ENCODE data around the gene CIROP.

Gene CIROP

GRCh38 chr14:23071921-23072539 lies 32.8 kb downstream of the CIROP start:
- Mint-ChIP-seq H3K27ac (ENCODE audit: low read depth) (peak overlapping the region; percentile 79), H3K4me3 (peak overlapping the region; percentile 78), H3K36me3 (ENCODE audit: insufficient read depth) (peaks cover 71% of the 10 kb centered on the region), H3K9me3 (no peaks in the 10 kb centered on the region), H3K27me3 (no peaks in the 10 kb centered on the region), H3K4me1 (peaks cover 35% of the 10 kb centered on the region)
- DNase-seq (ENCODE audit: low spot score in 2 of 2) (no peak), ATAC-seq (replicated peaks; ENCODE audit: extremely low read depth, poor library complexity, severe bottlenecking) (no peak)

GRCh38 chr14:23071244-23071920 lies 33.4 kb downstream of the CIROP start:
- H3K36me3 Mint-ChIP-seq (ENCODE audit: insufficient read depth): peaks cover 69% of the 10 kb centered on the region

GRCh38 chr14:23070262-23071129 lies 34.3 kb downstream of the CIROP start:
- ATAC-seq (replicated peaks; ENCODE audit: extremely low read depth, poor library complexity, severe bottlenecking) (no peak), DNase-seq (ENCODE audit: low spot score in 2 of 2) (peak in 1 of 2 donors; percentile 4)
- H3K4me3 Mint-ChIP-seq: peak overlapping the region; percentile 78
- no peaks in the 10 kb centered on the region for H3K27me3 Mint-ChIP-seq
- H3K36me3 Mint-ChIP-seq (ENCODE audit: insufficient read depth): peaks cover 66% of the 10 kb centered on the region
- peak overlapping the region; percentile 79 for H3K27ac Mint-ChIP-seq (ENCODE audit: low read depth)
- no peaks in the 10 kb centered on the region for H3K9me3 Mint-ChIP-seq
- H3K4me1 Mint-ChIP-seq: peaks cover 42% of the 10 kb centered on the region

More at GRCh38 chr14:23071244-23071920, 33.4 kb downstream of the CIROP start:
- Mint-ChIP-seq H3K27ac (ENCODE audit: low read depth) (peak overlapping the region; percentile 79), H3K27me3 (no peaks in the 10 kb centered on the region), H3K9me3 (no peaks in the 10 kb centered on the region), H3K4me3 (peak overlapping the region; percentile 78), H3K4me1 (peaks cover 35% of the 10 kb centered on the region)
- ATAC-seq (replicated peaks; ENCODE audit: extremely low read depth, poor library complexity, severe bottlenecking) (peak; percentile 84), DNase-seq (ENCODE audit: low spot score in 2 of 2) (peak; percentile 44 to 54)

GRCh38 chr14:23069413-23069806 lies 35.4 kb downstream of the CIROP start:
- DNase-seq (ENCODE audit: low spot score in 2 of 2) (no peak), ATAC-seq (replicated peaks; ENCODE audit: extremely low read depth, poor library complexity, severe bottlenecking) (no peak)
- Mint-ChIP-seq H3K4me3 (no peak overlapping the region), H3K27ac (ENCODE audit: low read depth) (no peak overlapping the region), H3K27me3 (no peaks in the 10 kb centered on the region), H3K4me1 (peaks cover 42% of the 10 kb centered on the region), H3K9me3 (no peaks in the 10 kb centered on the region), H3K36me3 (ENCODE audit: insufficient read depth) (peaks cover 63% of the 10 kb centered on the region)

- ATAC-seq (replicated peaks; ENCODE audit: extremely low read depth, poor library complexity, severe bottlenecking) (peak; percentile 86), DNase-seq (ENCODE audit: low spot score in 2 of 2) (peak; percentile 55 to 68)
- H3K27ac Mint-ChIP-seq (ENCODE audit: low read depth): no peak overlapping the region
- H3K27me3 Mint-ChIP-seq: no peaks in the 10 kb centered on the region
- H3K4me1 Mint-ChIP-seq: peaks cover 42% of the 10 kb centered on the region
- no peaks in the 10 kb centered on the region for H3K9me3 Mint-ChIP-seq
- peak overlapping the region; percentile 34 for H3K4me3 Mint-ChIP-seq
- H3K36me3 Mint-ChIP-seq (ENCODE audit: insufficient read depth): peaks cover 64% of the 10 kb centered on the region
Measured at GRCh38 chr14:23068789-23069412, 35.9 kb downstream of the CIROP start.

- ATAC-seq (replicated peaks; ENCODE audit: extremely low read depth, poor library complexity, severe bottlenecking) (no peak), DNase-seq (ENCODE audit: low spot score in 2 of 2) (peak in 1 of 2 donors; percentile 12)
- Mint-ChIP-seq H3K9me3 (no peaks in the 10 kb centered on the region), H3K4me3 (no peak overlapping the region), H3K27me3 (no peaks in the 10 kb centered on the region), H3K36me3 (ENCODE audit: insufficient read depth) (peaks cover 62% of the 10 kb centered on the region), H3K27ac (ENCODE audit: low read depth) (no peak overlapping the region), H3K4me1 (peaks cover 47% of the 10 kb centered on the region)
Measured at GRCh38 chr14:23067847-23068788, 36.7 kb downstream of the CIROP start.

- ATAC-seq (replicated peaks; ENCODE audit: extremely low read depth, poor library complexity, severe bottlenecking) (no peak), DNase-seq (ENCODE audit: low spot score in 2 of 2) (no peak)
- Mint-ChIP-seq H3K27me3 (no peaks in the 10 kb centered on the region), H3K4me3 (no peak overlapping the region), H3K27ac (ENCODE audit: low read depth) (no peak overlapping the region), H3K36me3 (ENCODE audit: insufficient read depth) (peaks cover 65% of the 10 kb centered on the region), H3K9me3 (no peaks in the 10 kb centered on the region), H3K4me1 (peaks cover 45% of the 10 kb centered on the region)
Measured at GRCh38 chr14:23066855-23067744, 37.7 kb downstream of the CIROP start.

- Mint-ChIP-seq H3K27ac (ENCODE audit: low read depth) (no peak overlapping the region), H3K4me3 (no peak overlapping the region), H3K4me1 (peaks cover 38% of the 10 kb centered on the region), H3K36me3 (ENCODE audit: insufficient read depth) (peaks cover 65% of the 10 kb centered on the region), H3K9me3 (no peaks in the 10 kb centered on the region), H3K27me3 (no peaks in the 10 kb centered on the region)
- ATAC-seq (replicated peaks; ENCODE audit: extremely low read depth, poor library complexity, severe bottlenecking): no peak
- no peak for DNase-seq (ENCODE audit: low spot score in 2 of 2)
Measured at GRCh38 chr14:23066368-23066767, 38.4 kb downstream of the CIROP start.

GRCh38 chr14:23063601-23064000 lies 41.2 kb downstream of the CIROP start:
- Mint-ChIP-seq H3K27me3 (no peaks in the 10 kb centered on the region), H3K36me3 (ENCODE audit: insufficient read depth) (peaks cover 72% of the 10 kb centered on the region), H3K4me3 (no peak overlapping the region), H3K9me3 (no peaks in the 10 kb centered on the region), H3K4me1 (peaks cover 17% of the 10 kb centered on the region), H3K27ac (ENCODE audit: low read depth) (no peak overlapping the region)
- DNase-seq (ENCODE audit: low spot score in 2 of 2): no peak
- no peak for ATAC-seq (replicated peaks; ENCODE audit: extremely low read depth, poor library complexity, severe bottlenecking)

GRCh38 chr14:23062002-23062401 lies 42.8 kb downstream of the CIROP start:
- H3K4me3 Mint-ChIP-seq: no peak overlapping the region
- H3K36me3 Mint-ChIP-seq (ENCODE audit: insufficient read depth): peaks cover 68% of the 10 kb centered on the region
- H3K4me1 Mint-ChIP-seq: peaks cover 20% of the 10 kb centered on the region
- no peak for DNase-seq (ENCODE audit: low spot score in 2 of 2)
- ATAC-seq (replicated peaks; ENCODE audit: extremely low read depth, poor library complexity, severe bottlenecking): no peak
- H3K27me3 Mint-ChIP-seq: no peaks in the 10 kb centered on the region
- H3K27ac Mint-ChIP-seq (ENCODE audit: low read depth): no peak overlapping the region
- no peaks in the 10 kb centered on the region for H3K9me3 Mint-ChIP-seq

Measured in central memory CD8-positive, alpha-beta T cell (primary cell).